K562 (cell line): Measurements from ENCODE around the gene CASKIN1. TPM values are rescaled to one million over a fixed set of nuclear protein-coding genes. Genes with fewer than 3 reads are reported as not detected.
A peak's percentile ranks its signal among the peaks of the same experiment; 100 is the strongest.

Source experiments
- CTBP1 ChIP-seq: fragments of 450-650 bp; IDR thresholded peaks from 2 replicates; pipeline ENCODE4 v1.6.1; 2016; ENCODE audit warnings: borderline replicate concordance
- CXXC5 ChIP-seq: fragments of 250-450 bp; sonication (Bioruptor Pico); IDR thresholded peaks from 2 replicates; pipeline ENCODE4 v1.8.0; 2022; ENCODE audit warnings: inconsistent platforms, mild to moderate bottlenecking, moderate library complexity
- DMBX1 ChIP-seq: fragments of 250-450 bp; sonication (Bioruptor Pico); IDR thresholded peaks from 2 replicates; pipeline ENCODE4 v1.8.0; 2022; ENCODE audit warnings: inconsistent platforms, mild to moderate bottlenecking, moderate library complexity, borderline replicate concordance
- GATAD2B ChIP-seq: fragments of 450-650 bp; IDR thresholded peaks from 2 replicates; pipeline ENCODE4 v1.6.1; 2017; ENCODE audit warnings: mild to moderate bottlenecking, borderline replicate concordance
- KAT2B ChIP-seq: IDR thresholded peaks from one replicate; pipeline ENCODE4 v1.6.1; 2012; ENCODE audit warnings: low read depth, mild to moderate bottlenecking, control low read depth, inconsistent platforms, low read length, moderate library complexity
- MAX ChIP-seq: sonication (generic); formaldehyde crosslinking; IDR thresholded peaks from 2 replicates; pipeline ENCODE4 v1.9.0; 2022; ENCODE audit warnings: mild to moderate bottlenecking, missing genetic modification reagents
- NFATC3 ChIP-seq: fragments of 450-650 bp; IDR thresholded peaks from 2 replicates; pipeline ENCODE4 v1.6.1; 2017; ENCODE audit warnings: mild to moderate bottlenecking
- NFE2 ChIP-seq: IDR thresholded peaks from 2 replicates; pipeline ENCODE4 v1.6.1; 2014; ENCODE audit warnings: antibody characterized with exemption, low read depth
- NRF1 ChIP-seq, 2 experiments: fragments of 450-650 bp; IDR thresholded peaks in 1 of 2; conservative IDR thresholded peaks in 1 of 2; 2 replicates each; pipeline ENCODE4 v1.6.1; 2014; ENCODE audit warnings: mild to moderate bottlenecking in 2 of 2
- PKNOX1 ChIP-seq: fragments of 450-650 bp; IDR thresholded peaks from 2 replicates; pipeline ENCODE4 v1.6.1; 2016
- ZNF133 ChIP-seq: fragments of 250-450 bp; sonication (Bioruptor Pico); IDR thresholded peaks from 2 replicates; pipeline ENCODE4 v1.4.0; 2020; ENCODE audit warnings: mild to moderate bottlenecking
- ZNF224 ChIP-seq: sonication (generic); formaldehyde crosslinking; IDR thresholded peaks from 2 replicates; pipeline ENCODE4 v1.8.0; 2022; ENCODE audit warnings: mild to moderate bottlenecking, missing genetic modification reagents
- ZNF318 ChIP-seq, 2 experiments: fragments of 450-650 bp; IDR thresholded peaks; 2 replicates each; pipeline ENCODE4 v1.6.1; 2016; ENCODE audit warnings: mild to moderate bottlenecking in 2 of 2, borderline replicate concordance in 1 of 2, low read depth in 1 of 2, moderate library complexity in 1 of 2
- ZNF449 ChIP-seq: fragments of 250-450 bp; sonication (Bioruptor Pico); IDR thresholded peaks from 2 replicates; pipeline ENCODE4 v1.8.0; 2022; ENCODE audit warnings: moderate library complexity, mild to moderate bottlenecking, inconsistent platforms
- ZNF511 ChIP-seq: sonication (generic); formaldehyde crosslinking; IDR thresholded peaks from 2 replicates; pipeline ENCODE4 v1.8.0; 2022; ENCODE audit warnings: mild to moderate bottlenecking, missing genetic modification reagents
- polyA plus RNA-seq, 8 experiments: library from polyadenylated mRNA; depleted of rRNA in 4 of 8; stranded (reverse) in 5 of 8; unstranded in 3 of 8; fragments of >200 nt; fragmentation: Nextera tagmentation in 2 of 8; fragmentation: Illumina TruSeq in 1 of 8; extraction: Ambion mirVana in 2 of 8; extraction: Trizol in 1 of 8; gene quantifications; 2 replicates each; pipeline versions ENCODE4 v1.2.1 to v1.2.3, GENCODE V29; 2011 to 2014; ENCODE audit warnings: inconsistent platforms in 1 of 8, missing spikeins in 1 of 8
- total RNA-seq, 7 experiments: library from RNA; depleted of rRNA in 6 of 7; stranded (reverse); fragments of >200 nt in 6 of 7; fragmentation: Illumina TruSeq in 2 of 7; extraction: Trizol in 2 of 7; gene quantifications; 2 replicates each; pipeline versions ENCODE4 v1.2.1 to v1.2.3, GENCODE V29; 2011 to 2021; ENCODE audit warnings: low replicate concordance in 1 of 7

Gene CASKIN1
- total and polyA plus RNA-seq, 9 of the 15 experiments (the other 6 are each of a cell fraction or from before 2014, with no cell fraction given) = 0.15 to 4.5 (median 1.5) TPM; not detected in 2

- TF ChIP-seq ZNF318 (IDR thresholded peaks at IDR 0.05; ENCODE audit: borderline replicate concordance in 1 of 2, low read depth in 1 of 2) (no peak), CTBP1 (peak; percentile 80), CXXC5 (CRISPR knock-in tag) (no peak), ZNF449 (CRISPR knock-in tag) (no peak), MAX (CRISPR knock-in tag) (peak; percentile 77), KAT2B (no peak), PKNOX1 (peak; percentile 58), GATAD2B (no peak), NRF1 (conservative IDR thresholded peaks at IDR 0.05 in 1 of 2, IDR thresholded peaks at IDR 0.05 in 1 of 2) (peak; percentile 11 to 42; a peak in 2 of 4 replicates), DMBX1 (no peak), NFATC3 (no peak), ZNF224 (CRISPR knock-in tag) (no peak), ZNF511 (CRISPR knock-in tag) (peak; percentile 24; the same call in 1 of the 2 replicates), NFE2 (peak; percentile 38; the same call in 1 of the 2 replicates), ZNF133 (CRISPR knock-in tag) (no peak)
Measured at GRCh38 chr16:2142942-2143877, 53.2 kb downstream of the CASKIN1 start (continued).
